Coronary artery (tissue), 2 donors: ENCODE results near the gene NCF1.
"Not testable (repeated sequence)": the region's sequence is repeated elsewhere in the genome, so short reads cannot be mapped to it uniquely, and the experiment has no call there.

Source experiments
- DNase-seq: peaks from one replicate; pipeline ENCODE4 v3.0.0-alpha.2; 2017; ENCODE audit warnings: low spot score
- H3K27ac ChIP-seq, 2 donors: fragments of 200-600 bp; sonication (generic); one replicate each; pipeline ENCODE4 v1.5.1; 2016 to 2019
- H3K4me3 ChIP-seq: fragments of 200-600 bp; sonication (generic); 2 replicates; pipeline ENCODE4 v1.5.1; 2016; ENCODE audit warnings: mild to moderate bottlenecking, moderate library complexity
- CTCF ChIP-seq: fragments of 200-600 bp; sonication (generic); IDR thresholded peaks from one replicate; pipeline ENCODE4 v1.5.1; 2019; ENCODE audit warnings: antibody characterized with exemption

Gene NCF1

GRCh38 chr7:74773760-74774750 is at the start of gene NCF1:
Gene NCF1, plus strand, starts transcription at chr7:74774011. Its CDS starts 21 bp downstream, at chr7:74774032.
- not testable (repeated sequence) for DNase-seq

GRCh38 chr7:74725840-74726239 is 48.0 kb upstream of the NCF1 start:
- no peak overlapping the region for H3K4me3 ChIP-seq
- DNase-seq = no peak
- no peak overlapping the region for H3K27ac ChIP-seq
- no peak for TF ChIP-seq CTCF

More at GRCh38 chr7:74773760-74774750, at the start of gene NCF1:
- not testable (repeated sequence) for H3K27ac ChIP-seq, H3K4me3 ChIP-seq

- DNase-seq = no peak
- no peak overlapping the region for H3K4me3 ChIP-seq
- TF ChIP-seq CTCF = no peak
- no peak overlapping the region for H3K27ac ChIP-seq
Measured at GRCh38 chr7:74726309-74727101, 47.3 kb upstream of the NCF1 start.

- H3K4me3 ChIP-seq, DNase-seq, H3K27ac ChIP-seq: not testable (repeated sequence)
Measured at GRCh38 chr7:74728686-74729085, 45.1 kb upstream of the NCF1 start.

- not testable (repeated sequence) for H3K27ac ChIP-seq, H3K4me3 ChIP-seq, DNase-seq
Measured at GRCh38 chr7:74730186-74730585, 43.6 kb upstream of the NCF1 start.

- not testable (repeated sequence) for H3K27ac ChIP-seq, DNase-seq, H3K4me3 ChIP-seq
Measured at GRCh38 chr7:74739974-74740703, 33.7 kb upstream of the NCF1 start.

GRCh38 chr7:74743936-74744557 is 29.8 kb upstream of the NCF1 start:
- H3K27ac ChIP-seq, H3K4me3 ChIP-seq, DNase-seq: not testable (repeated sequence)

- H3K27ac ChIP-seq, DNase-seq: not testable (repeated sequence)
Measured at GRCh38 chr7:74753921-74754482, 19.8 kb upstream of the NCF1 start.

GRCh38 chr7:74756673-74757072 is 17.1 kb upstream of the NCF1 start:
- H3K4me3 ChIP-seq, H3K27ac ChIP-seq, DNase-seq: not testable (repeated sequence)

More at GRCh38 chr7:74753921-74754482, 19.8 kb upstream of the NCF1 start:
- H3K4me3 ChIP-seq = not testable (repeated sequence)

- not testable (repeated sequence) for DNase-seq, H3K4me3 ChIP-seq, H3K27ac ChIP-seq
Measured at GRCh38 chr7:74758268-74758667, 15.5 kb upstream of the NCF1 start.

GRCh38 chr7:74758982-74759381 is 14.8 kb upstream of the NCF1 start:
- DNase-seq, H3K27ac ChIP-seq, H3K4me3 ChIP-seq: not testable (repeated sequence)

GRCh38 chr7:74765205-74765918 is 8.4 kb upstream of the NCF1 start:
- H3K27ac ChIP-seq, H3K4me3 ChIP-seq, DNase-seq: not testable (repeated sequence)

GRCh38 chr7:74766509-74766908 is 7.3 kb upstream of the NCF1 start:
- not testable (repeated sequence) for H3K27ac ChIP-seq, DNase-seq, H3K4me3 ChIP-seq

GRCh38 chr7:74766991-74767390 is 6.8 kb upstream of the NCF1 start:
- not testable (repeated sequence) for H3K27ac ChIP-seq, H3K4me3 ChIP-seq
- peak; percentile 16 for DNase-seq

- not testable (repeated sequence) for H3K27ac ChIP-seq, DNase-seq, H3K4me3 ChIP-seq
Measured at GRCh38 chr7:74770062-74770461, 3.7 kb upstream of the NCF1 start.
